Transverse colon (tissue), 4 donors: ENCODE measurements around the gene SPATA2L. TPM values are rescaled to one million over a fixed set of nuclear protein-coding genes. Genes with fewer than 3 reads are reported as not detected.
"Not testable (repeated sequence)": the region's sequence is repeated elsewhere in the genome, so short reads cannot be mapped to it uniquely, and the experiment has no call there.

ENCODE experiments used
- DNase-seq: peaks from one replicate; pipeline ENCODE4 v3.0.0-alpha.2; 2019
- H3K27ac ChIP-seq, 4 donors: fragments of 200-600 bp; sonication (generic); 2 replicates each; pipeline ENCODE4 v1.5.1; 2016 to 2018; ENCODE audit warnings: inconsistent platforms in 4 of 4
- H3K27me3 ChIP-seq: fragments of 200-600 bp; sonication (generic); 2 replicates; pipeline ENCODE4 v1.5.1; 2017; ENCODE audit warnings: inconsistent platforms
- H3K36me3 ChIP-seq, 4 donors: fragments of 200-600 bp; sonication (generic); 2 replicates each; pipeline ENCODE4 v1.5.1; 2017 to 2019; ENCODE audit warnings: inconsistent platforms in 4 of 4
- H3K4me1 ChIP-seq, 4 donors: fragments of 200-600 bp; sonication (generic); 2 replicates each; pipeline ENCODE4 v1.5.1; 2017 to 2020; ENCODE audit warnings: inconsistent platforms in 4 of 4
- H3K4me3 ChIP-seq, 4 donors: fragments of 200-600 bp; sonication (generic); 1 replicate in 1 of 4; 2 replicates in 3 of 4; pipeline versions ENCODE4 v1.5.1 to v1.6.1; 2017 to 2019; ENCODE audit warnings: inconsistent platforms in 4 of 4
- H3K9me3 ChIP-seq, 2 donors: fragments of 200-600 bp; sonication (generic); 2 replicates each; pipeline ENCODE4 v1.5.1; 2017 to 2019; ENCODE audit warnings: inconsistent platforms in 2 of 2
- EP300 ChIP-seq: sonication (generic); formaldehyde crosslinking; IDR thresholded peaks from one replicate; pipeline ENCODE4 v1.6.1; 2017; ENCODE audit warnings: antibody characterized with exemption, low read depth
- POLR2A ChIP-seq: fragments of 450-650 bp; IDR thresholded peaks from one replicate; pipeline ENCODE4 v1.6.1; 2016; ENCODE audit warnings: antibody characterized with exemption, mild to moderate bottlenecking, moderate library complexity
- POLR2AphosphoS5 ChIP-seq, 3 donors: sonication (generic); formaldehyde crosslinking; IDR thresholded peaks; one replicate each; pipeline ENCODE4 v1.6.1; 2016; ENCODE audit warnings: antibody characterized with exemption in 3 of 3
- WGBS, 2 donors: methylation state at CpG; one replicate each; pipeline ENCODE4 v1.1.5; 2018; ENCODE audit warnings: low coverage in 1 of 2; 5-methylcytosine and 5-hydroxymethylcytosine counted together
- in situ Hi-C, 4 donors: fragments of 200-750 bp; cut with MboI; loops; one replicate each; pipeline versions ENCODE4 v1.15.0 to v1.15.1; 2017; ENCODE audit warnings: low sequenced_read_pairs in 3 of 4, low pct_ligation_motif_present in 1 of 4, low pct_unique_long_range_greater_than_20kb in 1 of 4
- intact Hi-C: fragments of 100-400 bp; cut with DNase I; formaldehyde crosslinking; loops from one replicate; pipeline ENCODE4 v1.15.1; 2023; ENCODE audit warnings: low total_unique reads
- total RNA-seq, 4 donors: library from RNA; depleted of rRNA; stranded (reverse); fragments of >200 nt; gene quantifications; one replicate each; pipeline ENCODE4 v1.1.0, GENCODE V29; 2016
- TF ChIP-seq, protein P1 (sequence below), 5 experiments: fragments of 200-600 bp in 3 of 5; fragments of 450-650 bp in 2 of 5; sonication (generic) in 3 of 5; IDR thresholded peaks; 1 replicate in 2 of 5; 2 replicates in 3 of 5; pipeline ENCODE4 v1.5.1; 2016 to 2017; ENCODE audit warnings: antibody characterized with exemption in 5 of 5, inconsistent platforms in 3 of 5, mild to moderate bottlenecking in 2 of 5, moderate library complexity in 1 of 5

The SPATA2L gene
- total RNA-seq, 4 donors from 2014 or later: 30.8 to 83.0 (median 60.6) TPM

DNA sequence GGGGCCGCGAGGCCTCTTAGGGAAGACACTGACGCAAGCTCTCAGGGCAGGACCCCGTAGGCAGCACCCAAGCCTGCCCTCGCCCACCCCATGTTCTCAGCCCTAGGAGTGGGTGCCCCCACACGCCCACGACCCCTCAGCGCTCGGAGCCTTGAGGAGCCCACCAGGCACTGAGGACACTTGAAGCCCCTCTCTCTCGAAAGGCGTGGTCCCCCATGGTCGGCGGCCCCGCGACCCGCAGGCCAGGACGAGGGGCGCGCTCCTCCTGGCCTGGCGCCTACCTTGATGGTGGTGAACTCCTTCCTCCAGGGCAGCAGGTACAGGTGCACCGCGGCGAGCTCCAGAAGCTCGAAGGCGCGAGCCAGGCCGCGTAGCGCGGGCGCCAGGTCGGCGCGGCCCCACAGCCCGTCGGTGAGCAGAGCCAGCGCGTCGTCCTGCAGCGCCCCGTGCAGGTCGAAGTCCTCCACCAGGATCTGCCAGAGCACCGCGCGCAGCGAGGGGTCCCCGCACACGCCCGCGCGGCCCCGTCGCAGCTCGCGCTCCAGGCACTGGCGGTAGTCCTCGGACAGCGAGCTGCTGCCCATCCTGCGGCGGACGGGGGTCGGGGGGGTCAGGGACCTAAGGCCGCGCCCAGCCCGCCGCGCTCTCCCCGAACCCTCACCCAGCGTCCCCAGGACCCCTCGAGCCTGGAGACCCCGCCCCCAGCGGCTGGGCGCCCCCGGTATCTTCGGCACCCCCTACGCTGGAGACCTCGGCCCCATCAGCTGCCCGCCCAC is 668 bp downstream of the SPATA2L start:
- in situ Hi-C loops: loop anchor here in 2 of 4 donors (10.0 kb wide), 1 partner anchor 94 kb away; no protein-coding TSS in a partner anchor
- intact Hi-C loops: loop anchor here (5.0 to 10.0 kb wide), 2 partner anchors 94 to 171 kb away; partner anchors contain the start of gene TCF25
- peak; percentile 77 for DNase-seq
- 2% methylated on average over 50 of the region's 78 CpGs; no CpG with 5 or more reads in 1 of the 2 donors for WGBS, 2 donors
- H3K27me3 ChIP-seq: no peaks in the 10 kb centered on the region
- H3K4me1 ChIP-seq: peaks cover 4 to 29% (median 22%) of the 10 kb centered on the region in 4 donors
- peak overlapping the region; percentile 66 to 77 (median 73) for H3K4me3 ChIP-seq
- H3K36me3 ChIP-seq: no peaks in the 10 kb centered on the region
- peak overlapping the region; percentile 91 to 96 (median 94) for H3K27ac ChIP-seq
- TF ChIP-seq POLR2A (peak; percentile 63), POLR2AphosphoS5 (IDR thresholded peaks at IDR 0.05) (peak in 2 of 3 donors; percentile 46 to 78), EP300 (no peak)
- TF ChIP-seq, protein P1, sequence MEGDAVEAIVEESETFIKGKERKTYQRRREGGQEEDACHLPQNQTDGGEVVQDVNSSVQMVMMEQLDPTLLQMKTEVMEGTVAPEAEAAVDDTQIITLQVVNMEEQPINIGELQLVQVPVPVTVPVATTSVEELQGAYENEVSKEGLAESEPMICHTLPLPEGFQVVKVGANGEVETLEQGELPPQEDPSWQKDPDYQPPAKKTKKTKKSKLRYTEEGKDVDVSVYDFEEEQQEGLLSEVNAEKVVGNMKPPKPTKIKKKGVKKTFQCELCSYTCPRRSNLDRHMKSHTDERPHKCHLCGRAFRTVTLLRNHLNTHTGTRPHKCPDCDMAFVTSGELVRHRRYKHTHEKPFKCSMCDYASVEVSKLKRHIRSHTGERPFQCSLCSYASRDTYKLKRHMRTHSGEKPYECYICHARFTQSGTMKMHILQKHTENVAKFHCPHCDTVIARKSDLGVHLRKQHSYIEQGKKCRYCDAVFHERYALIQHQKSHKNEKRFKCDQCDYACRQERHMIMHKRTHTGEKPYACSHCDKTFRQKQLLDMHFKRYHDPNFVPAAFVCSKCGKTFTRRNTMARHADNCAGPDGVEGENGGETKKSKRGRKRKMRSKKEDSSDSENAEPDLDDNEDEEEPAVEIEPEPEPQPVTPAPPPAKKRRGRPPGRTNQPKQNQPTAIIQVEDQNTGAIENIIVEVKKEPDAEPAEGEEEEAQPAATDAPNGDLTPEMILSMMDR (IDR thresholded peaks at IDR 0.05): peak in 1 of 5 experiments; percentile 1
- H3K9me3 ChIP-seq: no peaks in the 10 kb centered on the region

DNA sequence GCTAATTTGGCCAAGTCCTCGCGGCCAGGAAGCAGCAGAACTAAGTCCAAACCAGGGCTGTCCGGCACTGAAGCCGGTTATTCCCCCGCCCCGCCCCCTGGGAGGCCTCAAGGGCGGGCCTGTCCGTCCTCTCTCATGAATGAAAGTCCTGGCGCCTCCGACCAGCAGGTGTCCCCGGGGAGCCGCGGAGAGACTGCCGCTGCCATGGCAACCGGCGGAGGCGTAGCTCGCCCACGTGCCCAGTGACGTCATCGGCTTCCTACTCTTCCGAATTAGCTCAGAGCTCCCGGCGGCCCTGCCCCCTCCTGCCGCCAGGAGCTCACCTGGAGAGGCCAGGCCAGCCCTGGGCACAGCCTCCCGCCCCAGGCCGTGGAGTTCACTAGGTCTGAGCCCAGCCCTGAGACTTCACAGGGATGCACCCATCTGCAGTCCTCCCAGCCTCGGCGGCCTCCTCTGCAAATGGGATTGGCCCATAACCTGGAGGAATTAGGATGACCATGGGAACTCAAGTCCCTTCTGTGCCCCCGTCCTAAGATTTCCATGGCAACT is 1.3 kb downstream of the SPATA2L start:
- peak overlapping the region in 3 of 4 donors; percentile 73 to 77 (median 73) for H3K4me3 ChIP-seq
- WGBS, 2 donors: 1% methylated on average over 26 of the region's 30 CpGs; no CpG with 5 or more reads in 1 of the 2 donors
- in situ Hi-C loops: loop anchor here in 2 of 4 donors (10.0 kb wide), 1 partner anchor 95 kb away; no protein-coding TSS in a partner anchor
- TF ChIP-seq EP300: no peak
- TF ChIP-seq, protein P1 (IDR thresholded peaks at IDR 0.05): peak; percentile 73 to 97 (median 84)
- TF ChIP-seq POLR2A: peak; percentile 49
- peak; percentile 51 to 71 (median 57) for TF ChIP-seq POLR2AphosphoS5 (IDR thresholded peaks at IDR 0.05)
- no peaks in the 10 kb centered on the region for H3K9me3 ChIP-seq
- intact Hi-C loops: loop anchor here (5.0 to 10.0 kb wide), 2 partner anchors 95 to 172 kb away; partner anchors contain the start of gene TCF25
- peaks cover 4 to 30% (median 22%) of the 10 kb centered on the region in 4 donors for H3K4me1 ChIP-seq
- no peaks in the 10 kb centered on the region for H3K36me3 ChIP-seq
- DNase-seq: peak; percentile 100
- no peaks in the 10 kb centered on the region for H3K27me3 ChIP-seq
- H3K27ac ChIP-seq: peak overlapping the region; percentile 91 to 96 (median 94)

GRCh38 chr16:89699629-89700099 is 1.8 kb downstream of the SPATA2L start:
- not testable (repeated sequence) for H3K27me3 ChIP-seq, DNase-seq, H3K36me3 ChIP-seq, H3K9me3 ChIP-seq
- peaks cover 4 to 33% (median 22%) of the 10 kb centered on the region in 4 donors for H3K4me1 ChIP-seq
- in situ Hi-C loops: loop anchor here in 2 of 4 donors (10.0 kb wide), 1 partner anchor 95 kb away; no protein-coding TSS in a partner anchor
- peak overlapping the region in 2 of 4 donors; percentile 73 for H3K4me3 ChIP-seq
- H3K27ac ChIP-seq: peak overlapping the region; percentile 64 to 96 (median 94)
- intact Hi-C loops: loop anchor here (5.0 to 10.0 kb wide), 2 partner anchors 95 to 173 kb away; partner anchors contain the start of gene TCF25
- 64% methylated on average over 16 of the region's 18 CpGs; no CpG with 5 or more reads in 1 of the 2 donors for WGBS, 2 donors

- H3K4me3 ChIP-seq, H3K27me3 ChIP-seq, H3K27ac ChIP-seq, intact Hi-C loops, H3K36me3 ChIP-seq, in situ Hi-C loops, DNase-seq, H3K9me3 ChIP-seq: not testable (repeated sequence)
- peaks cover 4 to 33% (median 22%) of the 10 kb centered on the region in 4 donors for H3K4me1 ChIP-seq
- 96 to 100% methylated on average over 9 to 14 of the region's 14 CpGs for WGBS, 2 donors
These were observed 2.8 kb downstream of the SPATA2L start for GRCh38 chr16:89698717-89699116.
